Erythroblast (primary cell): ENCODE measurements around the gene COPS7B.

ENCODE experiments used
- DNase-seq, 2 experiments: peaks; one replicate each; lab custom pipeline; 2025; lab: John Stamatoyannopoulos, UW
- GATA1 ChIP-seq: IDR thresholded peaks from 2 replicates; pipeline ENCODE4 v1.6.1; 2011; ENCODE audit warnings: low read depth, mild to moderate bottlenecking, control low read depth, low read length, moderate library complexity
- POLR2A ChIP-seq: IDR thresholded peaks from 2 replicates; pipeline ENCODE4 v1.6.1; 2011; ENCODE audit warnings: mild to moderate bottlenecking, low read length

Gene COPS7B

DNA sequence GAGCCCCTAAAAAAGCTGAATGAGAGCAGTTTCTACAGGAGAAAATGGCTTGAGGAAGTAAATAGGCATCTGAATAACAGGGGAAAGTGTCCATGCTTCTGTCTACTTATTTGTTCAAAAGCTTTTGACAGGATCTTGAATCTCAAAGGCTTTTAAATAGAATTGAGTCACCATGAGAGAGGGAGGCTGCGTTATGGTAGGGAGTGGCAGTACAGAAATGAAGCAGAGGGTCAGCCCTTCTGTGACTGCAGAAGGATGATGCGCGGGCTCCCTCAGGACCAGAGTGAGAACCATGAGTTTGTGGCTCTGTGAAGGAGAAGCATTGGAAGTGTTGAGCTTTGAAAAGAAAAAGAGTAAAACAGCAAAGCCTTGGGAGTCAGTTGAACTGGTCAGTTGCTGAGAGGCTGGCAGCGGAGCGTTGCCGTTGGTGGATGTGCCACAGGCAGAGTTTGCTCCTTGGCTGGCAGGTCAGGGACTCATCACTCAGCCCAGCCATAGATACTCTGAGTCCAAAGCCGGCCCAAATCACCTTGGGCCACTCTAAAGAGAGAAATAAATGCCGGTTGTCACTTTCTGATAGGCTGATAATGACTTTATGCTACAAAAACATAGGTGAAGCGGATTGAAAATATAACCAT, 17.4 kb downstream of the COPS7B start:
- no peak for DNase-seq
- TF ChIP-seq POLR2A = no peak
- TF ChIP-seq GATA1 = no peak

DNA sequence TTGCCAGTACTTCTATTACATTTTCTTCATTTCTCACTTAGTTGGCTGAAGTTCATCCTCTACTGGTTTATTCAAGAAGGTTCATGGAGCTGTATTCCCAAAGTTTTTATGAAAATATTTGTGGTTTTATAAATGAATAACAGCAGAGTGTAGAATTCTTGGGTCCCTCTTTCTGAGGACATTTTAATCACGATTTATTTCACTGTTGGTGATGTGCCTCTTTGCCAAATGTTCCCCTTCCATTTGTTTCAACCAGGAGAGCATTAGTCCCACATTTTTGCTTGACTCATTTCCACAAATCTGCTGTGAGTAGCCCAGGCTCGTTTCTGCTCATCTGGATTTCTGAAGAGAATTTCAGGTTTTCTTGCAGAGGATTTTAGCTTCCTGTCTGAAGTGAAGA, 20.8 kb downstream of the COPS7B start:
- TF ChIP-seq POLR2A (no peak), GATA1 (no peak)
- no peak for DNase-seq

DNA sequence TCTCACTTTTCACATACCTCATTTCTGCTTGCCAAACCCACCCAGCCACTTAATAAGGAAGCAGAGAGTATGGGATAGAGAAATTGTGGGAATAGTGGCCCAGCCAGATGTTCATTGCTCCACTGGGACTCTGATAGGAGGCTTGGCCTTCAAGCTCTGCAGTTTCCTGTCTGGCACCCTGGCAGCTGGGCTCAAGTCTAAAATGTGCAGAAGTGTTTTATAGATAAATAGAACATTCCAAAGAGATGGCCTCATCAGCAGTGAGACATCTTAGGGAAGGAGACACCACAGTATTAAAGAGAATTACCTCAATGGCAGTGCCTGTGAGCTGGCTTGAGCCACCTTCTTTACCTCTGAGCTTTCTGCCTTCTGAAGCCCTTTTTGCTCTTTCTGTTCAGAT, 24.7 kb downstream of the COPS7B start:
- DNase-seq = no peak
- TF ChIP-seq GATA1 (no peak), POLR2A (no peak)

DNA sequence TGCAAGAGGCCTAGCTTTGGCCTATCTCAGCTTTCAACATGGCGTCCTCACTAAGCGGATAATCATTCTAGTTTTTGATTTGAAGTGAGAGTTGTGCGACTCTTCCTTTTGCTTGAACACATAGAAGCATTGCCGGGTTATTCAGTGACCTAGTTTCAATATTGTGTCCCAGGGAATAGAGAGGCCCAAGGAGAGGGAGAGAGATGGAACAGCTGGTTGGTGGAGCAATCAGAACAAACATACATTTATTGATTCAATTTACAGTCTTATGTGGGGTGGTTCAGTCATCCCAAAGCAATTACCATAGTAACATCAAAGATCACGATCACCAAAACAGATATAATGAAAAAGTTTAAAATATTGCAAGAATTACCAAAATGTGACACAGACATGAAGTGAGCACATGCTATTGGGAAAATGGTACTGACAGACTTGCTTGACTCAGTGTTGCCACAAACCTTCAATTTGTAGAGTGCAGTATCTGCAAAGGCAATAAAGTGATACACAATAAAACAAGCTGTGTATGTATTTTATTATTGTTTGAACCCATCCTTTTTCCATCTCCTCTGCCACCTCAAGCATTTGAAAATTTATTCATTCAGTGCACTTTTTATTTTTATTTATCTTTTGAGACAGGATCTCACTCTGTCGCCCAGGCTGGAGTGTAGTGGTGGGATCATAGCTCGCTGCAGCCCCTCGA, 30.2 kb downstream of the COPS7B start:
- TF ChIP-seq GATA1 (no peak), POLR2A (no peak)
- DNase-seq = no peak

DNA sequence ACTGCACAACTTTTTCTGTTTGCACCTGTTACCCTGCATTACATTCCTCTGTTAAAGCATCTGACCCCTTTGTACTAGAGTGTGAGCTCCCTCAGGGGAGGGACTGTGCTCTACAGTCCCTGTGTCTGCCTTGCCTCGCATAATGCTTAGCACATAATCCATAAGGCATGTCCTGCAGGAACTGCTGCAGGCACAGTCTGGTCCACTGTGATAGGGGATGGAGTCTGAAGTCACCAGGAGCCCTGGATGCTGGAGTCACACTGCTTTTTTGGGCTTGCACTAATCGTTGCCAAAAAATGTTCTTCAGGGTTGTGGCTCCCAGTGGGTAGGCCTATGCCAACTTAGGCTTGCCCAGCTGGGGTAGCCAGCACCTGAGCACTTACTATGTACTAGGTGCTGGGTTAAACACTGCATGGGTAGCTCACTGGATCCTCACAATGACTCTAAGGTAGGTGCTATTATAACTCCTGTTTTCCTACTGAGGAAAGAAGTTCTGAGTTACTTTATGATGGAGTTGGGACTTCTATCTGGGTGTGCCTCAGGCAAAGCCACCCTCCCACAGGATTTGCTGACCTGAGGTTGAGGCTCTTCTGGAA, 33.3 kb downstream of the COPS7B start:
- TF ChIP-seq POLR2A (no peak), GATA1 (no peak)

DNA sequence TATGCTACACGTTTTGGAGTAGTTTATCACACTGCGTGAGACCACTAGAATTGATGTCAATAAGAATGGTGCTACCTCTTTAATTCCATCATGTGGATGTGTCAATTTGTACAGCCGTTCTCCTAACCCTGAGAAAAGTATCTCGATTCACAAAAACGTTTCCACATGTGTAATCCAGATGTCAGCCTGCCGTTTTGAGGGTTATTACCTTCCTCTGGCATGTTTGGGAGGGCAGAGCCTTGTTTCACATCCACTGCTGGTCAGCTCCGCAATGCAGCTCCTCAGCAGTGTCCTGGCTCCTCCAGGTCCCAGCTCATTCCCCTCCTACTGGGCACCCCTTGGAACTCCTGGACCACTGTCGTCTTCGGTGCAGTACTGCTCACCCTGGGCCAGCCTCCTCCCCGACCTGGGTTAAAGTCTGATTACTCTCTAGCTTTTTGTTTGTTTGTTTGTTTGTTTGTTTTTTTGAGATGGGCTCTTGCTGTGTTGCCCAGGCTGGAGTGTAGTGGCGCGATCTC, 34.6 kb downstream of the COPS7B start:
- no peak for DNase-seq
- no peak for TF ChIP-seq POLR2A

More for the DNA sequence above, 33.3 kb downstream of the COPS7B start:
- DNase-seq = no peak

DNA sequence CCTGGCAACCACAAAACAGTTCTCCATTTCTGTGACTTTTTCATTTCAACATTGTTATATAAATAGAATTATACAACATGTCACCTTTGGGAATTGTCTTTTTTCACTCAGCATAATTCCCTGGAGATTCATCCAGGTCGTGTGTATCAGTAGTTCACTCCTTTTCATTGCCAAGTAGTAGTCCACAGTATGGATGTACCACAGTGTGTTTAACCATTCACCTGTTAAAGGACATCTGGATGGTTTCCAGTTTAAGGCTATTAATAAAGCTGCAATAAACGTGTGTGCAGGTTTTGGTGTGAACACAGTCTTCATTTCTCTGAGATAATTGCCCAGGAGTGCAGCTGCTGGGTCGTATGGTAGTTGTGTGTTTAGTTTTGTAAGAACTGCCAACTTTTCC, 35.7 kb downstream of the COPS7B start:
- DNase-seq = no peak
- TF ChIP-seq GATA1 (no peak), POLR2A (no peak)

DNA sequence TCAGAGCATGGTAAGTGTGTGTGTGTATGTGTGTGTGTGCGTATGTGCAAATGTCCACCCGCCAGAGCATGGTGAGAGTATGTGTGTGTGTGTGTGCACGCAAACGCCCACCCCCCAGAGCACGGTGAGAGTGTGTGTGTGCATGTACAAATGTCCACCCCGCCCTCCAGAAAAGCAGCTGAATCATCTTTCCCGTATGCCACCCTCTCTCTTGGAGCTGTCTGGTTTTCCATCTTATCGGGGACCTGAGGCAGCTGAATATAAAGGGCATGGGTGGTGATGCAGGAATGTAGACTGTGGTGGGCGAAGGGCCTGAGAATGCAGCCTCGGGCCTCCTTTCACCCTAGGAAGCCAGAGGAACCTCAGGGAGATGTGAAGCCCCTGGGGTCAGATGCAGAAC, 66.9 kb downstream of the COPS7B start:
- DNase-seq = no peak
- TF ChIP-seq GATA1 (no peak), POLR2A (no peak)

DNA sequence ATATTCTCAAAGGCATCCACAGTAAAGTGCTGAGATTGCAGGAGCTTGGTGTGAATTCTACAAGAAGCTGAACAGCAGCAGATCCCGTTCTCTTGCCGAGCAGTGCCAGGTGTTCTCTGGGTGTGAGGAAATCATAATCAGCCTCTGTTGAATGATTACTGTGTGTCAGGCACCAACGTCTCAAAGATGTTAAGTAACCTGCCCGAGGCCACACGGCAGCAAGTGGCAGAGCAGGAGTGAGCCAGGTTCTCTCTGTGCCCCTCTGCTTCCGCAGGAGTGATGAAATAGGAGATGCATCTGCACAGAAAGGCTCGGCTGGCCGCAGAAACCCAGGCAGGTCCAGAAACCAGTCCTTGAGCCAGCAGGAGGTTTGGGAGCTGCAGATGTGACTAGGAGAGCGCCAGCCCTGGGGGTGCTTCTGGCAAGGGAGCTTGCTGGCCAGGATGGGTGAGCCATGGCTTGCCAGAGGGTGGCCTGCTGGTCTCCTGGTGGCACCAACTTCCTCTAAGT, 68.4 kb downstream of the COPS7B start:
- TF ChIP-seq POLR2A (no peak), GATA1 (no peak)
- DNase-seq = no peak

DNA sequence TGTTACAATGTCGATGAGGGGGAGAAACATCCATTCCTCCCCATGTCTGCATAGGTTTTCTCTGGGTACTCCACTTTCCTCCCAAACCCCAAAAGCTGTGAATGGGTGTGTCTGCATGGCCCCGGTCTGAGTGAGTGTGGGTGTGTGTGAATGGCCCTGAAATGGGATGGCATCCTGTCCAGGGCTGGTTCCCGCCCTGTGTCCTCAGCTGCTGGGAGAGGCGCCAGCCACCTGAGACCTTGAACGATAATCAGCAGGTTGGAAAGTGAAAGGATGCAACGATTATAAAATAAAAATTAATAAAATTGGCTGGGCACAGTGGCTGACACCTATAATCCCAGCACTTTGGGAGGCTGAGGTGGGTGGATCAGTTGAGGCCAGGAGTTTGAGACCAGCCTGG, 70.7 kb downstream of the COPS7B start:
- TF ChIP-seq POLR2A (no peak), GATA1 (no peak)
- DNase-seq = no peak
